KMS-11 (cell line): ENCODE data around the gene NDUFB10.
A peak's percentile ranks its signal among the peaks of the same experiment; 100 is the strongest.

ENCODE experiments used
- H2AFZ ChIP-seq: fragments of 200-600 bp; sonication (generic); 2 replicates; pipeline ENCODE4 v1.6.1; 2016; ENCODE audit warnings: antibody characterized with exemption, mixed run types, low read depth
- H3K27ac ChIP-seq: fragments of 200-600 bp; sonication (generic); 2 replicates; pipeline ENCODE4 v1.6.1; 2016; ENCODE audit warnings: mild to moderate bottlenecking, mixed run types
- H3K27me3 ChIP-seq: fragments of 200-600 bp; sonication (generic); 2 replicates; pipeline ENCODE4 v1.6.1; 2017; ENCODE audit warnings: mild to moderate bottlenecking, low read depth, mixed run types, moderate library complexity; ENCODE audit not compliant: insufficient read depth
- H3K36me3 ChIP-seq: fragments of 200-600 bp; sonication (generic); 2 replicates; pipeline ENCODE4 v1.6.1; 2017; ENCODE audit warnings: mild to moderate bottlenecking, mixed run types; ENCODE audit not compliant: insufficient read depth
- H3K4me1 ChIP-seq: fragments of 200-600 bp; sonication (generic); 2 replicates; pipeline ENCODE4 v1.6.1; 2016; ENCODE audit warnings: mild to moderate bottlenecking, low read depth, mixed run types; ENCODE audit not compliant: poor library complexity, severe bottlenecking
- H3K4me2 ChIP-seq: fragments of 200-600 bp; sonication (generic); 2 replicates; pipeline ENCODE4 v1.7.0; 2016; ENCODE audit warnings: mild to moderate bottlenecking, mixed run types
- H3K4me3 ChIP-seq: fragments of 200-600 bp; sonication (generic); IDR thresholded peaks from 2 replicates; pipeline ENCODE4 v1.6.1; 2017; ENCODE audit warnings: low read depth, low read length, mixed read lengths; ENCODE audit not compliant: insufficient read depth
- H3K79me2 ChIP-seq: fragments of 200-600 bp; sonication (generic); 2 replicates; pipeline ENCODE4 v1.6.1; 2016; ENCODE audit warnings: low read depth, mixed run types; ENCODE audit not compliant: insufficient read depth
- H3K9ac ChIP-seq: fragments of 200-600 bp; sonication (generic); 2 replicates; pipeline ENCODE4 v1.6.1; 2016; ENCODE audit warnings: mild to moderate bottlenecking, mixed run types
- H4K20me1 ChIP-seq: fragments of 200-600 bp; sonication (generic); 2 replicates; pipeline ENCODE4 v1.6.1; 2016; ENCODE audit warnings: mild to moderate bottlenecking, mixed run types; ENCODE audit not compliant: insufficient read depth
- TF ChIP-seq, protein P1 (sequence below): fragments of 200-600 bp; sonication (generic); conservative IDR thresholded peaks from 2 replicates; pipeline ENCODE4 v1.6.1; 2017; ENCODE audit warnings: low read depth, mild to moderate bottlenecking, antibody characterized with exemption, low read length, moderate library complexity, mixed read lengths

NDUFB10 gene

DNA sequence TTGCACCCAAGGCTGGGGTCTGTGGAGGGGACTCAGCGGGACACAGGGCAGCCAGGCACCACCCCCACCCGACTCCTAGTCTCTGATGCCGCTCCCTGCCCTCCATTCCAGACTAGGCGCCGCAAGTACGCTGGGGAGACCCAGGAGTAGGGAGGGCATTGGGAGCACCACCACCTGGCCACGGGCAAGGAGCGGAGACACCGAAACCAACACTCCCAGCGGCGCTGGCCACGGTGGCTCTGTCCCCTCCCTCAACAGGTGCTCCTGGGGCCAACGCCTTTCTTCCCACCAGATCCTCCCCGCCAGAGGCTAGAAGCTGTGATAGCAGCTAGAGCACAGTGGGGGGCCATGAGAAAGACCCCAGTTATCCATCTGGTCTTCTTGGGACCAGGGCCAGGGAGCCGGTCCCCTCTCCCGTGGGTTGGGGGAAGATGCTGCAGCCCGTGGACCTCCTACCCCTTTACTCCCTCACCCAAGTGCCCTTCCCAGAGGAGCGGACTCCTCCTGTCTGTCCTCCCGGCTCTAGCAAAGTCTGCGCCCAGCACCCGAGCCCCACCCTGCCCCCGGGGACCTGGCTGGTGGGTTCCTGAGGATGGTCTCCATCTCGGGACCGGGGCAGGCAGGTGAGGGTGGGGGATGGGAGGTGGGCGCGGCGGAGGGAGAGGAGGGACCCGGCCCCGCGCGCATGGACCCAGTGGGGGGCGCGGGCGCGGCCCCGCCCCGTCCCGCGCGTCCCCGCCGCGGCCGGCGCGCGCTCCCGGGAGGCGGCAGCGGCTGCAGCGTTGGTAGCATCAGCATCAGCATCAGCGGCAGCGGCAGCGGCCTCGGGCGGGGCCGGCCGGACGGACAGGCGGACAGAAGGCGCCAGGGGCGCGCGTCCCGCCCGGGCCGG lies 30.1 kb downstream of the NDUFB10 start, which contains the start of gene SYNGR3:
TSS of gene SYNGR3 (plus strand) at position 762 of the 892 bp plus-strand sequence. CDS start 133 bp downstream, outside the sequence.
- peaks cover 30% of the 10 kb centered on the region for H3K4me1 ChIP-seq
- peak within 1 kb of the TSS; percentile 47 for H3K4me2 ChIP-seq
- H3K9ac ChIP-seq: no peak within 1 kb of the TSS
- H3K27ac ChIP-seq: no peak within 1 kb of the TSS
- H2AFZ ChIP-seq: peak within 1 kb of the TSS; percentile 54
- TF ChIP-seq, protein P1, sequence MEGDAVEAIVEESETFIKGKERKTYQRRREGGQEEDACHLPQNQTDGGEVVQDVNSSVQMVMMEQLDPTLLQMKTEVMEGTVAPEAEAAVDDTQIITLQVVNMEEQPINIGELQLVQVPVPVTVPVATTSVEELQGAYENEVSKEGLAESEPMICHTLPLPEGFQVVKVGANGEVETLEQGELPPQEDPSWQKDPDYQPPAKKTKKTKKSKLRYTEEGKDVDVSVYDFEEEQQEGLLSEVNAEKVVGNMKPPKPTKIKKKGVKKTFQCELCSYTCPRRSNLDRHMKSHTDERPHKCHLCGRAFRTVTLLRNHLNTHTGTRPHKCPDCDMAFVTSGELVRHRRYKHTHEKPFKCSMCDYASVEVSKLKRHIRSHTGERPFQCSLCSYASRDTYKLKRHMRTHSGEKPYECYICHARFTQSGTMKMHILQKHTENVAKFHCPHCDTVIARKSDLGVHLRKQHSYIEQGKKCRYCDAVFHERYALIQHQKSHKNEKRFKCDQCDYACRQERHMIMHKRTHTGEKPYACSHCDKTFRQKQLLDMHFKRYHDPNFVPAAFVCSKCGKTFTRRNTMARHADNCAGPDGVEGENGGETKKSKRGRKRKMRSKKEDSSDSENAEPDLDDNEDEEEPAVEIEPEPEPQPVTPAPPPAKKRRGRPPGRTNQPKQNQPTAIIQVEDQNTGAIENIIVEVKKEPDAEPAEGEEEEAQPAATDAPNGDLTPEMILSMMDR: no peak
- peaks cover 5% of the 10 kb centered on the region for H3K27me3 ChIP-seq
- no peaks in the 10 kb centered on the region for H4K20me1 ChIP-seq
- no peaks in the 10 kb centered on the region for H3K36me3 ChIP-seq
- H3K4me3 ChIP-seq: no peak within 1 kb of the TSS
- H3K79me2 ChIP-seq: no peaks in the 10 kb centered on the region

DNA sequence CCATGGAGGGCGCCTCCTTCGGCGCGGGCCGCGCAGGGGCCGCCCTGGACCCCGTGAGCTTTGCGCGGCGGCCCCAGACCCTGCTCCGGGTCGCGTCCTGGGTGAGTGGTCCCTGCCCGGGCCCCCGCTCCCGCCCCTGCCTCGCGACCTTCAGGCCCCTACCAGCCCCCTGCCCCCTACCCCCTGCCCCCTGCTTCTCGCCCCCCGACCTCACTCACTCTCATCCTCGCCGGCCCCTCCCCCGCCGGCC lies 30.7 kb downstream of the NDUFB10 start:
- Histone ChIP-seq H3K27ac (no peak overlapping the region), H3K4me1 (peaks cover 29% of the 10 kb centered on the region)

DNA sequence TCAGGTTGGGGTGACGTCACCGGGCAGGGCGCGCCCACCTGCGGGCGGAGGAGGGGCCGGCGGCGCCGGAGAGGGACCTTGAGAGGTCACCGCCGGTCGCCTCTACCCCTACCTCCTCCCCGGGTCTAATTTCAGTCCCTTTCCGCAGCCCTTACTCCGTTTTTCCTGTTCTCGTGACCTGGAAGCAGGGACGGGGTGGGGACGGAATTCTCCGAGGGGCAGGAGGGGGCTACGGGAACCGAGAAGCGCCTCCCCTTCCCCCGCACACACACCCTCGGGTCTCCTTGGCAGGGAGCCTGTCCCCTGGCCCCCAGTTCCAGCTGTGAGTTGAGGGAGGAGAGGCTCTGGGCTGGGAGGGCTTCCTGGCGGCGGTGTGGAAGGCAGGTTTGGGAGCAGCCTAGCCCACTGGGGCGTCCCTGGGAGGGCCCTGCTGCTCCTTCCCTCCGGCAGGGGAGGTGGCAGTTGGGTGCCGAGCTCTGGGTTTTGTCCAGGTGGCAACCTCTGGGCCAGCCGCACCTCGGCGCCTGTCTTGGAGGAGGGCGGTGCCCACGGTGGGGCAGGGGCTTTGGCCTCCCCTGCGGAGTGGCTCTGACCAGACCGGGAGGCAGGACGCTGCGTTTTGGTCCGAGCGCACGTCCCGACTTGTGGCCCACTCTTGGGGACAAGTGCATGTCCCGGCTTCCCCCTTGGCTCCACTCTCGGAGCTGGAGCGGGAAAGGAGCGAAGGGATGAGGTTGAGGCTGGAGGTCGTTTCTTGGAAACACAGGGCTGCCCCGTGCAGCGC lies 31.2 kb downstream of the NDUFB10 start:
- Histone ChIP-seq H2AFZ (peak overlapping the region; percentile 50), H3K36me3 (no peaks in the 10 kb centered on the region), H3K27ac (no peak overlapping the region), H3K4me1 (peaks cover 24% of the 10 kb centered on the region), H3K27me3 (peaks cover 5% of the 10 kb centered on the region), H3K9ac (no peak overlapping the region), H4K20me1 (no peaks in the 10 kb centered on the region), H3K4me3 (no peak overlapping the region), H3K4me2 (peak overlapping the region; percentile 47), H3K79me2 (no peaks in the 10 kb centered on the region)
- TF ChIP-seq, protein P1: no peak

More for the DNA sequence above, 30.7 kb downstream of the NDUFB10 start:
- TF ChIP-seq, protein P1: no peak
- H3K36me3 ChIP-seq: no peaks in the 10 kb centered on the region
- peaks cover 5% of the 10 kb centered on the region for H3K27me3 ChIP-seq
- H4K20me1 ChIP-seq: no peaks in the 10 kb centered on the region
- H3K9ac ChIP-seq: no peak overlapping the region
- H3K79me2 ChIP-seq: no peaks in the 10 kb centered on the region
- H3K4me3 ChIP-seq: no peak overlapping the region
- H2AFZ ChIP-seq: no peak overlapping the region
- peak overlapping the region; percentile 47; the same call in 1 of the 2 replicates for H3K4me2 ChIP-seq

DNA sequence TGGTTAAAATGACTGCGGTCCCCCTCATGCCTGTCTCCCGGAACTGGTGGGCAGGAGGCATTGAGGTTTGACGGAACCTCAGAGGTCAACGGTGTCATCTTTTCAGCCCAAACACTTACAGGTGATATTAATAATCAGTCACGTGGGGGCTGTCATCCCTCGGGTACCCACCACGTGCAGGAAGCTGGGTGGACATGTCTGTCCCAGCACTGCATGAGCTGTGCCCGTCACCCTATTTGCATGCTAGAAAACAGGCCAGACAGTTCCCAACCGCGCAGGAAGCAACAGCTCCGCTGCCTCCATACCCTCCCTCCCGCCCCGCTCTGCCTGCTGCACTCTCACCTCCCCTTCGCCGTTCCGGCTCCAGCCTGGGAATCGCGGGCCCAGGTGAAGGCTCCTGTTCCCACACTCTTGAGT lies 31.8 kb downstream of the NDUFB10 start:
- peaks cover 23% of the 10 kb centered on the region for H3K4me1 ChIP-seq
- H3K9ac ChIP-seq: no peak overlapping the region
- no peaks in the 10 kb centered on the region for H3K79me2 ChIP-seq
- H3K27me3 ChIP-seq: peaks cover 5% of the 10 kb centered on the region
- no peak overlapping the region for H3K4me3 ChIP-seq
- no peaks in the 10 kb centered on the region for H4K20me1 ChIP-seq
- TF ChIP-seq, protein P1: no peak
- H2AFZ ChIP-seq: no peak overlapping the region
- peak overlapping the region; percentile 47; the same call in 1 of the 2 replicates for H3K4me2 ChIP-seq
- H3K36me3 ChIP-seq: no peaks in the 10 kb centered on the region
- H3K27ac ChIP-seq: no peak overlapping the region
